ENCODE measurements around the gene PKNOX2.

PKNOX2 gene

DNA sequence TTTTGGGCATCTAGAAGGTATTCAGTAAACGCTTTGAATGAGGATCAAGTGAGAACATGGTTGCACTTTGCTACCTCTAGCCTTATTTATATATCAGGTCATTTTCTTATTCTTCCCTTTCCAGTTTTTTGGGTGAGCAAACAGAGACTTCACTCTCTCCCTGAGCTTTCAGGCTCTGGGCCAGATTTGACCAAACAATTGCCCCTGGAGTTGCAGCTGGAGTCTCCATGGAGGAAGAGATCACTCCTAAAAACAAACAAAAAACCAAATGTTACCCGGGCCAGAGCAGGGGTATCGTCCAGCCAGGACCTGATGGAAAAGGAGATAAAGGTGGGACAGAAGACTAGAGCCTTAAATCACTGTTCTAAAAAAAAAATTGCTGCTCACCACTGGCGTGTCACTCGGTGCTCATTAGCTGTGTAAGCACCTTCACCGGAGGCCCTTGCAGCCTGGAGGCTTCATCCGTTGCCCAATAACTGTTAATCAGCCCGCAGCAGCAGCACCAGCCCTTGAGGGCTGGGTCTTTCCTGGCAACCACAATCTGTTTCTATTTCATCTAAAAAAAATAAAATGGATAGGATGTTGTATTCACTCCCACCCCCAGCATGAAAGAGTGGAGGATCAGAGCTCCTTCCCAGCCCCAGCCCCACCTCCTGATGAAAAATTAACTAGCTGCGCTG lies 125.0 kb downstream of the PKNOX2 start:
- DNase-seq: no peak

- no peak for DNase-seq
Measured at GRCh38 chr11:125290263-125290662, 125.7 kb downstream of the PKNOX2 start.

DNA sequence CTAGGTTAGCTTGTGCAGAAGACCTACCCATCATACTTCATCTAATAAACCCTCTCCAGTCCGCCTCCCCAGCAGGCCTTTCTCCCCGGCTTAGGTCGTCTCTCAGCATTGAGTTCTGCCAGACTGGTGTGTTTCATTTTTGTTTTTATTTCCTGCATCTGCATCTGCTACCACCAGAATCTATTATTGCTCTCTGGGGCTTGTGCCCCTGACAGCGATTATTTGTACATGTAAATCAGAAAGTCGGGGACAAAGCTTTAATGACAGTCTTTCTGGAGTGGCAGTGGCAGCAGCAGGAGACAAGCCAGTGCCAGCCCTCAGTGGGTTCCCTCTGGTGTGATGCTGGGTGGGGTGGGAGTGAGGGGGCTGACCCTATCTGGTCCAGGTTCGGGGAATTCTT lies 127.5 kb downstream of the PKNOX2 start:
- no peak for DNase-seq

DNA sequence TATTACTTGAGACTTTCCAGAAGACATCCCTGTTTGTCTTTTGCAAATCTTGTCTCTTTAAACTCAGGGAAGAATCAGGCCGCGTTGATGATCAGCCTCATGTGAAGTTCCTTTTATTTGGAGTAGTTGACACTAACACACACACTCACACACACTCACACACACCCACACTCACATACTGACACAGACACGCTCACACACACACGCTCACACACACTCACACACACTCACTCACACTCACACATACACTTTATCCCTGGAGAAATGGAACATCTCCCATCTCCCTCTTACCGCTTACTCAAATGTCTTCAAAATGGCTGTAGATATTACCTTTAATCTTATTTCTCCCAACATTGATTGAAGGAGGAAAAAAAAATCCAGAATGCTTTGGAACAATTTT lies 129.0 kb downstream of the PKNOX2 start:
- no peak for DNase-seq

GRCh38 chr11:125295931-125296330 lies 131.4 kb downstream of the PKNOX2 start:
- no peak for DNase-seq

DNA sequence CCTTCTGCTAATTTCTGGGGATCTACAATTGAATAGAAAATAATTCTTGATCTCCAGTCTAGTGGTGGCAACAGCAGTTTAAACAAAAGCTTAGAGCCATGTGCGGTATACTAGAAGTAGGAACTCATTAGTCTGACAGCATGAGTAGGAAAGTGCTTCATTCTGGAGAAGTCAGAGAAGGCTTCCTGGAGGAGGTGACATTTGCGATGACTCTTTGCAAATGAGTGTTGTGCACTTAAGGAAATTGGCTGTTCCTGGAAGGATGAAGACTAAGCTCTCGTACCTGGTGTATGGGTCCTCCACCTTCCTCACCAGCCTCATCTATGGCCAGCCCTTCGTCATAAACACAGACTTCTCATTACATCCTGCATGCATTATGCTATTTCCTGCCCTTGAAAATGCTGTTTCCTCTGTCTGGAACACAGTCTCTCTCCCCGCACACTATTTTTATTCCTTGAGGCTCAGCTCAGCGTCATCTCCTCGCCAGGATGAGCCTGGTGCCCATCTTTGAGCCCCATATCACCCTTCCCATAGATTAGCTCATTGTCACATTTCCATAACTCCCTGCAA lies 132.9 kb downstream of the PKNOX2 start:
- DNase-seq: no peak

GRCh38 chr11:125299061-125299615 lies 134.6 kb downstream of the PKNOX2 start:
- no peak for DNase-seq

DNA sequence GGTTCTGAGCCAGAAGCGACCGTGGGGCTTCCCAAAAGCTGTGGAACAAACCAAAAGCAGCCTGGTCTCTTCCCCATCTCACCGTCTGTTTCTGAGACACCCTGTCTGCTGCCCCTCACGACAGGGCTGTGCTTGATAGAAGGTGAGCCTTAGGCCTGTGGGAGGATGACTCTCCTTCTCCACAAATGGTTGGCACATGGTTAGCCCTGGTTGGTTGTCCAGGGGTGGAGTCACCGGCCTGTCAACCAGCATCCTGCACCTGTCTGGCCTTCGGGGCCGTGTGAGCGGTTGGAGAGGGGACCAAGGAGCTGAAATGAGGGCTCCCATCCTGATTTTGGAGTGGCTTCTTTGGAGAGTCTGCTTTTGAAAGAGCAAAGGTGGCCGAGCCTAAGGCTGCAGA lies 135.3 kb downstream of the PKNOX2 start:
- no peak for DNase-seq

DNA sequence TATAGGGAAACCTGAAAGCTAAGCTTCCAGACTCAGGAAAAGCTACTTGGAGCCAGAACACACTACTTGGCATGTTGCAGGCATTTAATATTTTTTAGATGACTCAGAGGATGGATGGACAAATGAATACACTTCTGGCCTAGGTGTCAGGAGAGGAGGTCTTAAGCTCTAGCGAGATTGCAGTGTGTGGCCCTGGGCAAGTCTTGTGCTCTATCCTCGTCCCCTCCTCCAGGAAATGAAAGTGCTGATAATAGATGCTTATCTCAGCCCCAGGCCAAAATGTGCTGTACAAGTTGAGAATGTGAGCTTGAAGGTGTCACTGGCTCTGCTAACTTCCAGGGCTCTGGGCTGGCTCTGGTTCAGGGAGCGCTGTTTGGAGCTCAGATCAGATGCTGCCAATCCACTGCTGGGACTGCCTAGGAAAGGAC lies 136.3 kb downstream of the PKNOX2 start:
- DNase-seq: no peak

DNA sequence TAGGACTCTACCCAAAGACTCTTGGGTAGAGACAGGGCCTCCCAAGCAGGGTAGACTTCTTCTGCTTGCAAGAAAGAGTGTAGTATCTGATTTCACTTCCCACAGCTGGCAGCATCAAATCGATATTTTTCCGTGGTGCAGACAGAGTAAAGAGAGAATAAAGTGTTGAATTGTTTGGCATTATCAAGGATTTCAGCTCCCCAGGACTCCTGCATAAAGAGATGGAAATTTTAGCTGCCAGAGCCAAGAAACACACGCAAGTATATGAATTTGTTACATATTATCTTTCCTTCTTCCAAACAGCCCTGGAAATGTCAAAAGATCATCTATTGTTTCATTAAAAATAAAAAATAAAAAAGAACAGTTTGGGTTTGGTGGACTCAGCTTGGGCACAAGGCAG lies 136.8 kb downstream of the PKNOX2 start:
- no peak for DNase-seq

- DNase-seq: no peak
Measured at GRCh38 chr11:125303186-125303585, 138.6 kb downstream of the PKNOX2 start.

DNA sequence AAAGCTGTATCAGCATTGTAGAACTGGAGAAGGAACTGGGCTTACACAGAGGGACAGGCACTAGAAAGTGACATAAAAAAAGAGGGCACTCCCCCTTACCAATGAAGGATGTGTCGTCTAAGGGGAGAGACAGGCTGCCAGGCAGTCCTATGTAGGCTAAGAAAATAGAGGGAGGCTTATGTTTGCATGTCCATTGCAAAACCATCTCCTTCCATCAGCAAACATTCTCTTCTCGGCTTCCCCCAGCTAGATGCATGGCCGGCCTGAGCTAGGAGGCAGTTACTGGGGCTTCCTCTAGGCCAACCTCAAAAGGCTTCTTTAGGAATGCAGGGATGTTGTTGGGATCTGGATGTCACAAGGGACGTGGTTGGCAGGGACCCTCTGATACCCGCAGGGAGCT lies 139.1 kb downstream of the PKNOX2 start:
- no peak for DNase-seq

DNA sequence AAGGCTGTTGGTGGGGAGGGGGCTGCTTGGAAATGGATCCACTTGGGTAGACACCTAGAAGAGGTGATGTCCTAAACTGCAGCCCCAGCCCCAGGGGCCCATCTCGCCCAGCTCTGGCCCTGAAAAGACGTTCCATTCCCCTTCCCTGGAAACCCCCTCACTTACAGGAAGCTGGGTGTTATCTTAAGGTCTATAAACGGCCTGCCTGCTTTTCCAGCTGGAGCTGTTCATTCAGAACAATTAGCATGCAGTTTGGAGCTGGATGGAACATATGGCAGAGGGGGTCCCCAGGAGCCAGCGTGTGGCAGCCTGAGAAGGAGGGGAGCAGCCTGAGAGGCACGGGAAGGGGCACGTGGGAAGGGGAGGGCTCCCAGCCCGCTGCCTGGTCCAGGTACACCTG lies 139.6 kb downstream of the PKNOX2 start:
- DNase-seq: no peak

- no peak for DNase-seq
Measured at GRCh38 chr11:125304876-125305275, 140.3 kb downstream of the PKNOX2 start.

GRCh38 chr11:125305345-125305744 lies 140.8 kb downstream of the PKNOX2 start:
- DNase-seq: no peak

DNA sequence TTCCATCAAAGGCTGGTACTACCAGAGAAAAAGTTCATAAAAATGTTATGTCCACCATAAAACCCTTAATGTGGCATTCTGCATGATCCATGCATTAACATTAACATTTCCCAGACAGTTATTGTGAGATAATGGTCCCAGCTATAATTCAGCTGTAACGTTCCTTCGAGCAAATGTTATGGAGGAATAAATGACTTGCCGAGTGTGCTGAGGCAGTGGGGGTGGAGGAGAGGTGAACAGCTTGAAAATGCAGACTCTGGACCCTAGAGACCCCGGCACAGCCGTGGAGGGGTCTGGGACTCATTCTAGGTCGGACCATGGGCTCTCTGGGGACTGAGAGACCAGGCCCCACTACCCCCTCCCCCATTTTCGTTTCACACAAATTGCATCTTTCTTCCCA lies 141.9 kb downstream of the PKNOX2 start:
- no peak for DNase-seq

- no peak for DNase-seq
Measured at GRCh38 chr11:125308246-125308645, 143.7 kb downstream of the PKNOX2 start.

DNA sequence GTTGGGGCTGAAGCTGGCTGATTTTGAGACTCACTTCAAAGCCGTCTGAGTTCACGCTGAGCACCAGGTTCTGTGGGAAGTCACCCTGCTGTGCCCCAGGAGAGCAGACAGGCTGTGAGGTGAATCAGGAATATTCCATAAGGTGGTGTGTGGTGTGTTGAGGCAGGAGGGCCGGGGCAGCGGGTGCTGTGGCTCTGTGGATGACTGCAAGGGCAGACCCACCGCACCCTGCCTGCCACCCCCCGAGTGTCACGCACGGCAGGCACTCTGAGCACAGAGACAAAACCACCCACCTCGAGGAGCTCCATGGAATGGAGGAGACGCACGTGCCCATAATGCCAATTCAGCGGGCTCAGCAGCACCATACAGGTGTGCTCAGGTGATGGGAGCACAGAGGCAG lies 147.8 kb downstream of the PKNOX2 start:
- DNase-seq: no peak

- no peak for DNase-seq
Measured at GRCh38 chr11:125312812-125313211, 148.3 kb downstream of the PKNOX2 start.

DNA sequence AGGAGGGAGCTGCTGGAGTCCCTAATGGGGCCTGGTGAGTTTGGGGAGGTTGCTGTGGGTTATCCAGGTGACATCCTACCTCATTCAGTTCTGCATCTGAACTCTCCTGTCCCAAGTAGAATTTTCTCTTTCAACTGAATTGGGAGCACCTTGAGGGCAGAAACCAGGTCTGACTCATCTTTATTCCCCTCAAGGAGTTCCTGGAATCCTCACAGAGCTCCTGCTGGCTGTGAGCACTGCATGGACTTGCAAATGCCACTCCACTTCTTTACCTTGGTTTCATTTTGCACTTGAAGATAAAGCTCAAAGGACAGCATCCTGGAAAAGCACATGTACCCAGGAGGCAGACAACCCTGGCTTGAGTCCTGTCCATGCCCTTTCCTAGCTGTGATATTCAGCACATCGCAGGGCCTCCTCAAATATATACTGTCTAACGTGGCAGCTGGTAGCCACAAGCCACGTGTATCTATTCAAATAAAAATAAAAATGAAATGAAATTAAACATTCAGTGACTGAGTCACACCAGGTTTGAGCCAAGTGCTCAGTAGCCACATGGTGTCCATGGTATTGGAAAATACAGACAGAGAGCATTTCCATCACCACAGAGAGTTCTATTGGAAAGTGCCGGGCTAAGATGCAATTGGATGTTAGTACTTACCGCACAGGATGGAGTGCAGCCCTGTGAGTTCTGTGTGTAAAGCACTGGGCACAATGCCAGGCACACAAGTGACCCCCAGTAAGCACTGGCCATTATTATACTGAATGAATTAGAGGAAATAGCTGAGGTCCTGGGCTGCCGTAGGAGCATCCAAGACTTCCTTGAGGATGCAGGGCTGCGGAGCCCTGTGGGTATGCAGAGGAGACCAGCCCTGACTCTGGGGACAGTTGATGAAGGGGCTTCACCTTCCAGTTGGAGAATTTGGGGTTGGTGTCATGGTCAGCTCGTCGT lies 149.0 kb downstream of the PKNOX2 start:
- no peak for DNase-seq

DNA sequence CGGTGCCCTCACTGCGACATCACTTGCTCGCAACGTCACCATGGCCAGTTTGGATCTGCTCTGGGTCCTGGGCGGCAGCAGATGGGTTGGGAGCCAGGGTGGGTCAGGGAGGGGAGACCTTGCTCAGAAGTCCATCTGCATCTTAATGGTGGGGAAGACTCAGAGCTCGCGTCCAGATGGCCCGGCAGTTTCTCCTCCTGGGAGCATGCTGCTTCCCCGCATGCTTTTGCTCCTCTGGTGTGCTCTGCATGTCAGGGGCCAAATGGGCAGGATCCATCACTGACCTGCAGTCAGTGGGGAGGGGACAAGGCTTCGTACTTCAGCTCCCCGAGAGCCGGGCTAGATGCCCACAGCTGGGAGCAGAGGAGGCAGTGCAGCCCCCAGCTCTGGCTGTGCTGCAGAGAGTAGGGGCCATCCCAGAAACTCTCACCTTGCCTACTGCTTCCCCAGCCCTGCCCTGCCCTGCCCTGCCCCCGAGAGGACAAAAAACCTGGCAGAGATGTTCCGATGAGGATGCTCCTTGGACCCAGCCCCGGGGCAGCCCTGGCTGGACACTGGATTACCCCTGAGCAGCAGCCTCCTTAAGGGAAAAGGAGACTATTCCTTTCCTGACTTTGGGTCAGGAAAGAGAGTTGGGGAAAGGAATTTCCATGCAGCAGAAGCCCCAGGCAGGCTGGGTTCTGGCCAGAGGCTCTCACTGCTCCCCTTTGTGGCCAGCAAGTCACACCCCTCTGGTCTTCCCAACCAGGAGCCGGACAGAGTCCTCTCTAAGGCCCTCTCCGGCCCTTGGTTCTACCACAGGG lies 149.9 kb downstream of the PKNOX2 start:
- DNase-seq: no peak

DNA sequence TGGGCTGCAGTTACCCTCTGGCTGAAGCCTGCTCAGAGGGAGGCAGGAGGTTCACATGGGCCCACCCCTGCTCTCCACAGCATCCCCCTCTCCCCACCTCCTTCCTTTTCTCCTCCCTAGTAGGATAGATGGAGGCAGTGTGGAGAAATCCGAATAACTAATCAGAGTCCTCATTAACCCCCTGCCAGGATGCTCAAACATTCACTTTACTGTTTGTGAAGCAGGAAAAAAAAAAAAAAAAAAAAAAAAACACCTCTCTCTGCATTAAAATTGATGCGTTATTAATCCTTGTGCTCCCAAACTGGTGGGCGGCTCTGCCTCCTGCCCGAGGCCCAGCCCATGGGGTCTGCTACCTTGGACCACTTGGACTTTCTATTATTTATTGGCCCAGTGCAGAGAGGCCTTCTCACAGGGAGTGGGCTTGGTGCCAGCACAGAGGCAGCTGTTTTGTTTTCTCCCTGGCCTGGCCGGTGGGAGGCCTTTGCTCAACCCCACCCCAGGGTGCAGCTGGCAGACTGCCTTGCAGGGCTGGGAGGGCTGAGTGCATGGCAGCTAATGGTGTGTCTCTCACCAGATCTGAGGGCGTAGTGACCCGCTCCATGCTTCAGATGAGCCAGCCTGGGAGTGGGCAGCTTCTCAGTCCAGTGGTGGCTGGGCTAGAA lies 150.7 kb downstream of the PKNOX2 start:
- DNase-seq: peak; percentile 22

Data from NCI-H774 (cell line).